ENCODE measurements around the gene UQCRQ.

GRCh38 chr5:132884548-132884947 lies 18.1 kb downstream of the UQCRQ start:
- TF ChIP-seq CTCF (IDR thresholded peaks at IDR 0.05) (no peak), POLR2A (IDR thresholded peaks at IDR 0.05) (no peak)

All from heart left ventricle (tissue), 13 donors.